H1 (cell line): ENCODE results near the gene C19orf73.

Source experiments
- BACH1 ChIP-seq: IDR thresholded peaks from 2 replicates; pipeline ENCODE4 v1.6.1; 2012; ENCODE audit warnings: low read length, improper control_type of control experiment
- CHD1 ChIP-seq: IDR thresholded peaks from 2 replicates; pipeline ENCODE4 v1.6.1; 2012; ENCODE audit warnings: low read depth, low read length, improper control_type of control experiment
- EZH2 ChIP-seq: fragments of 200-600 bp; sonication (generic); IDR thresholded peaks from 2 replicates; pipeline ENCODE4 v1.7.1; 2012; ENCODE audit warnings: low read depth, mild to moderate bottlenecking, moderate library complexity, low read length, inconsistent platforms; ENCODE audit not compliant: severe bottlenecking
- MAFK ChIP-seq: IDR thresholded peaks from 2 replicates; pipeline ENCODE4 v1.6.1; 2012; ENCODE audit warnings: low read depth, mild to moderate bottlenecking, improper control_type of control experiment, low read length
- POLR2A ChIP-seq, 2 experiments: IDR thresholded peaks; 1 replicate in 1 of 2; 2 replicates in 1 of 2; pipeline ENCODE4 v1.6.1; 2011; ENCODE audit warnings: low read depth in 2 of 2, low read length in 2 of 2, mild to moderate bottlenecking in 2 of 2; ENCODE audit errors: control extremely low read depth in 1 of 2
- TF ChIP-seq, protein P1 (sequence below), 3 experiments: IDR thresholded peaks; 1 replicate in 2 of 3; 2 replicates in 1 of 3; pipeline versions ENCODE4 v1.5.1 to v1.6.1; 2011; ENCODE audit warnings: low read length in 3 of 3, mild to moderate bottlenecking in 3 of 3, inconsistent platforms in 2 of 3, low read depth in 1 of 3, moderate library complexity in 1 of 3; ENCODE audit not compliant: insufficient read depth in 1 of 3; ENCODE audit errors: control extremely low read depth in 1 of 3
- TF ChIP-seq, protein P2 (sequence below): IDR thresholded peaks from 2 replicates; pipeline ENCODE4 v1.6.1; 2011; ENCODE audit warnings: low read length, improper control_type of control experiment

DNA sequence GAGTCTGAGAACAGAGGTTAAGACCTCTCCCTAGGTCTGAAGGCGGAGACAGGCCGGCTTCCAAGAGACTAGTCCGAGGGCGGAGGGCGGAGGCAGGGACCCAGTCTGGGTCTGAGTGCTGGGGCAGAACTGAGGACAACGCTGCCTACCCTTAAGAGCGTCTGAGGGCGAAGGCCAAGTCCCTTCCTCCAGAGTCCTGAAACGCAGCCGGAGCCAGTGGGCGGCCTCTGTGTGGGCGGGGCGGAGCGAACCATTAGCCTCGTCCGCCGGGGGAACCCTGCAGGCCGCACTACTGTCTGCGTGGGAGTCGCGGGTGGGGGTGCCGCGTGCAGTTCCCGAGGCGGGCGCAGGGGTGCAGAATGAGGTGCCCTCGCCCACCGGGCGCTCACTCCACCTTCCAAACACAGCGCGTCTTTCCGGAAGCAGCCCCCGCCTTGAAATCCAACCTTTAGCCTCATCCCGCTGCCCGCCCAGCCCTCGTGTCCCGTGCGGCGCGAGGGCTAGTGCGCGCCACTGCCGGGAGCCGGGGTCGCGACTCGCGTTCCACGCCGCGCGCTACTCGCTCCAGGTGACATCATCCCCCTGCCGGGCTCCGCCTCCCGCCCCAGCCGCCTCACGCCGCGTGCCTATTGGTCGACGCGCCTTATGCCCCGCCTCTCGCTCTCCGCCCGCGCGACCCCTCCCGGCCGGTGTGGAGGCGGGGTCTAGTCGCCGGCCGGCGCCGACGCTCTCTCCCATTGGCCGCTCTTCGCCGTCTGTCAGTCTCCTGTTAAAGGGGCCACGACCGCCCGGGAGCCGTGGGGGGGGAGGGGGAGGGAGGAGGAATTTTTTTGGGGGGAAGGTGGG is at the start of gene C19orf73:
- TF ChIP-seq, protein P1, sequence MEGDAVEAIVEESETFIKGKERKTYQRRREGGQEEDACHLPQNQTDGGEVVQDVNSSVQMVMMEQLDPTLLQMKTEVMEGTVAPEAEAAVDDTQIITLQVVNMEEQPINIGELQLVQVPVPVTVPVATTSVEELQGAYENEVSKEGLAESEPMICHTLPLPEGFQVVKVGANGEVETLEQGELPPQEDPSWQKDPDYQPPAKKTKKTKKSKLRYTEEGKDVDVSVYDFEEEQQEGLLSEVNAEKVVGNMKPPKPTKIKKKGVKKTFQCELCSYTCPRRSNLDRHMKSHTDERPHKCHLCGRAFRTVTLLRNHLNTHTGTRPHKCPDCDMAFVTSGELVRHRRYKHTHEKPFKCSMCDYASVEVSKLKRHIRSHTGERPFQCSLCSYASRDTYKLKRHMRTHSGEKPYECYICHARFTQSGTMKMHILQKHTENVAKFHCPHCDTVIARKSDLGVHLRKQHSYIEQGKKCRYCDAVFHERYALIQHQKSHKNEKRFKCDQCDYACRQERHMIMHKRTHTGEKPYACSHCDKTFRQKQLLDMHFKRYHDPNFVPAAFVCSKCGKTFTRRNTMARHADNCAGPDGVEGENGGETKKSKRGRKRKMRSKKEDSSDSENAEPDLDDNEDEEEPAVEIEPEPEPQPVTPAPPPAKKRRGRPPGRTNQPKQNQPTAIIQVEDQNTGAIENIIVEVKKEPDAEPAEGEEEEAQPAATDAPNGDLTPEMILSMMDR (IDR thresholded peaks at IDR 0.05; ENCODE audit: control extremely low read depth in 1 of 3, insufficient read depth in 1 of 3, low read depth in 1 of 3, low read length in 3 of 3) = peak in 1 of 3 experiments; percentile 5; a peak in 1 of 4 replicates
- no peak for TF ChIP-seq EZH2
- TF ChIP-seq CHD1 = 0 out of 2 replicates have a peak, but pooled peaks have one; percentile 75
- peak; percentile 87 for TF ChIP-seq BACH1
- TF ChIP-seq, protein P2, sequence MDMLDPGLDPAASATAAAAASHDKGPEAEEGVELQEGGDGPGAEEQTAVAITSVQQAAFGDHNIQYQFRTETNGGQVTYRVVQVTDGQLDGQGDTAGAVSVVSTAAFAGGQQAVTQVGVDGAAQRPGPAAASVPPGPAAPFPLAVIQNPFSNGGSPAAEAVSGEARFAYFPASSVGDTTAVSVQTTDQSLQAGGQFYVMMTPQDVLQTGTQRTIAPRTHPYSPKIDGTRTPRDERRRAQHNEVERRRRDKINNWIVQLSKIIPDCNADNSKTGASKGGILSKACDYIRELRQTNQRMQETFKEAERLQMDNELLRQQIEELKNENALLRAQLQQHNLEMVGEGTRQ = no peak
- no peak for TF ChIP-seq MAFK
- peak in 1 of 2 experiments; percentile 24; a peak in 1 of 3 replicates for TF ChIP-seq POLR2A (IDR thresholded peaks at IDR 0.05; ENCODE audit: control extremely low read depth in 1 of 2, low read depth in 2 of 2, low read length in 2 of 2)
